DND-41 (cell line): ENCODE measurements around the gene SYNE2.

ENCODE experiments used
- ATAC-seq: fragments of 200-7000 bp; cut with Tn5 transposase; 3 replicates; pipeline ENCODE4 v1.9.1; 2021; ENCODE audit warnings: low read depth; ENCODE audit not compliant: insufficient read depth
- DNase-seq: peaks from one replicate; pipeline ENCODE4 v3.0.0-alpha.2; 2020
- H2AFZ ChIP-seq: 2 replicates; pipeline ENCODE4 v1.6.0; 2012; ENCODE audit warnings: low read depth, low read length
- H3K27ac ChIP-seq: 2 replicates; pipeline ENCODE4 v1.5.1; 2012; ENCODE audit warnings: low read length, inconsistent platforms
- H3K27me3 ChIP-seq: fragments of 200-600 bp; sonication (generic); 2 replicates; pipeline ENCODE4 v1.6.0; 2012; ENCODE audit warnings: low read length, mild to moderate bottlenecking, inconsistent platforms; ENCODE audit not compliant: insufficient read depth, poor library complexity
- H3K36me3 ChIP-seq: 2 replicates; pipeline ENCODE4 v1.5.1; 2012; ENCODE audit warnings: low read length, inconsistent platforms; ENCODE audit not compliant: insufficient read depth
- H3K4me1 ChIP-seq: 2 replicates; pipeline ENCODE4 v1.5.1; 2012; ENCODE audit warnings: mild to moderate bottlenecking, low read length; ENCODE audit not compliant: insufficient read depth
- H3K4me2 ChIP-seq: 2 replicates; pipeline ENCODE4 v1.6.0; 2012; ENCODE audit warnings: mild to moderate bottlenecking, moderate library complexity, low read length, inconsistent platforms; ENCODE audit not compliant: insufficient read depth
- H3K4me3 ChIP-seq, 2 experiments: fragments of 200-600 bp in 1 of 2; shearing (Covaris generic) in 1 of 2; 2 replicates each; pipeline ENCODE4 v1.5.1; 2012 to 2016; ENCODE audit warnings: inconsistent platforms in 2 of 2, low read length in 2 of 2, mild to moderate bottlenecking in 2 of 2, low read depth in 1 of 2, moderate library complexity in 1 of 2
- H3K79me2 ChIP-seq: 2 replicates; pipeline ENCODE4 v1.6.0; 2012; ENCODE audit warnings: low read length, inconsistent platforms; ENCODE audit not compliant: insufficient read depth
- H3K9ac ChIP-seq: 2 replicates; pipeline ENCODE4 v1.6.0; 2012; ENCODE audit warnings: low read depth, mild to moderate bottlenecking, inconsistent platforms, low read length, moderate library complexity
- H3K9me3 ChIP-seq: 2 replicates; pipeline ENCODE4 v1.5.1; 2012; ENCODE audit warnings: low read length, moderate library complexity, mild to moderate bottlenecking, inconsistent platforms; ENCODE audit not compliant: insufficient read depth, severe bottlenecking
- H4K20me1 ChIP-seq: 2 replicates; pipeline ENCODE4 v1.6.0; 2012; ENCODE audit warnings: low read length; ENCODE audit not compliant: insufficient read depth
- CTCF ChIP-seq: IDR thresholded peaks from 2 replicates; pipeline ENCODE4 v1.5.1; 2012; ENCODE audit warnings: borderline replicate concordance, low read length, moderate library complexity, mild to moderate bottlenecking; ENCODE audit not compliant: poor library complexity, severe bottlenecking; ENCODE audit errors: extremely low read depth
- EZH2 ChIP-seq: IDR thresholded peaks from 3 replicates; pipeline ENCODE4 v1.6.1; 2012; ENCODE audit warnings: borderline replicate concordance, low read depth, mild to moderate bottlenecking, moderate library complexity, low read length, inconsistent platforms; ENCODE audit not compliant: severe bottlenecking

SYNE2 gene

GRCh38 chr14:64069634-64070359 is 217.0 kb downstream of the SYNE2 start:
- no peaks in the 10 kb centered on the region for H4K20me1 ChIP-seq
- no peaks in the 10 kb centered on the region for H3K79me2 ChIP-seq
- no peaks in the 10 kb centered on the region for H3K4me1 ChIP-seq
- H3K9ac ChIP-seq: no peak overlapping the region
- H3K27ac ChIP-seq: no peak overlapping the region
- H3K4me3 ChIP-seq: no peak overlapping the region
- no peaks in the 10 kb centered on the region for H3K27me3 ChIP-seq
- no peak for TF ChIP-seq EZH2
- no peak for TF ChIP-seq CTCF
- ATAC-seq (no peak), DNase-seq (no peak)
- H2AFZ ChIP-seq: no peak overlapping the region
- H3K9me3 ChIP-seq: no peaks in the 10 kb centered on the region
- no peak overlapping the region for H3K4me2 ChIP-seq
- H3K36me3 ChIP-seq: peaks cover 82% of the 10 kb centered on the region

GRCh38 chr14:64074961-64075612 is 222.3 kb downstream of the SYNE2 start:
- no peak overlapping the region for H3K4me2 ChIP-seq
- H3K4me1 ChIP-seq: no peaks in the 10 kb centered on the region
- H4K20me1 ChIP-seq: no peaks in the 10 kb centered on the region
- TF ChIP-seq CTCF (no peak), EZH2 (no peak)
- ATAC-seq: no peak
- no peaks in the 10 kb centered on the region for H3K27me3 ChIP-seq
- no peak overlapping the region for H3K9ac ChIP-seq
- no peaks in the 10 kb centered on the region for H3K9me3 ChIP-seq
- DNase-seq: no peak
- peaks cover 86% of the 10 kb centered on the region for H3K36me3 ChIP-seq
- H3K4me3 ChIP-seq: no peak overlapping the region
- H3K27ac ChIP-seq: no peak overlapping the region
- no peak overlapping the region for H2AFZ ChIP-seq
- H3K79me2 ChIP-seq: no peaks in the 10 kb centered on the region

- Histone ChIP-seq H3K9me3 (no peaks in the 10 kb centered on the region), H3K27ac (no peak overlapping the region), H3K4me3 (no peak overlapping the region), H3K4me1 (no peaks in the 10 kb centered on the region), H3K27me3 (no peaks in the 10 kb centered on the region), H3K4me2 (no peak overlapping the region), H3K79me2 (no peaks in the 10 kb centered on the region), H3K9ac (no peak overlapping the region), H4K20me1 (no peaks in the 10 kb centered on the region), H2AFZ (no peak overlapping the region), H3K36me3 (peaks cover 86% of the 10 kb centered on the region)
- TF ChIP-seq CTCF (no peak), EZH2 (no peak)
- no peak for DNase-seq
- ATAC-seq: no peak
Measured at GRCh38 chr14:64075613-64076005, 222.8 kb downstream of the SYNE2 start.
